NCI-H2081 (cell line): ENCODE data around the gene HYCC1.
"Not testable (repeated sequence)": the region's sequence is repeated elsewhere in the genome, so short reads cannot be mapped to it uniquely, and the experiment has no call there.

Source experiments
- DNase-seq, 2 experiments: peaks; one replicate each; lab custom pipeline; 2025; lab: John Stamatoyannopoulos, UW

Gene HYCC1

GRCh38 chr7:23013715-23014649 lies at the start of gene HYCC1:
HYCC1 (minus strand) TSS chr7:23014130; CDS start chr7:22991111, 23,019 bp downstream.
- DNase-seq: peak; percentile 99 to 100

GRCh38 chr7:23062452-23062851 lies 48.5 kb upstream of the HYCC1 start:
- no peak for DNase-seq

GRCh38 chr7:23061327-23061726 lies 47.4 kb upstream of the HYCC1 start:
- no peak for DNase-seq

- no peak for DNase-seq
Observed at GRCh38 chr7:23058408-23059096, 44.6 kb upstream of the HYCC1 start.

GRCh38 chr7:23055582-23056178 lies 41.8 kb upstream of the HYCC1 start:
- DNase-seq: peak; percentile 54 to 78

GRCh38 chr7:23051124-23051485 lies 37.2 kb upstream of the HYCC1 start:
- not testable (repeated sequence) for DNase-seq

- DNase-seq: not testable (repeated sequence)
Observed at GRCh38 chr7:23046336-23046735, 32.4 kb upstream of the HYCC1 start.

GRCh38 chr7:23045086-23045485 lies 31.2 kb upstream of the HYCC1 start:
- not testable (repeated sequence) for DNase-seq

- DNase-seq: peak; percentile 60 to 84
Observed at GRCh38 chr7:23044581-23044980, 30.7 kb upstream of the HYCC1 start.

- DNase-seq: no peak
Observed at GRCh38 chr7:23043441-23043840, 29.5 kb upstream of the HYCC1 start.

GRCh38 chr7:23039674-23040073 lies 25.7 kb upstream of the HYCC1 start:
- DNase-seq: not testable (repeated sequence)

GRCh38 chr7:23035542-23036371 lies 21.8 kb upstream of the HYCC1 start:
- DNase-seq: not testable (repeated sequence)

GRCh38 chr7:23027261-23027660 lies 13.3 kb upstream of the HYCC1 start:
- DNase-seq: no peak

- no peak for DNase-seq
Observed at GRCh38 chr7:23026164-23026563, 12.2 kb upstream of the HYCC1 start.

- DNase-seq: no peak
Observed at GRCh38 chr7:23024454-23024853, 10.5 kb upstream of the HYCC1 start.

- DNase-seq: no peak
Observed at GRCh38 chr7:23022851-23023250, 8.9 kb upstream of the HYCC1 start.

GRCh38 chr7:23022258-23022769 lies 8.4 kb upstream of the HYCC1 start:
- no peak for DNase-seq

GRCh38 chr7:23021596-23021995 lies 7.7 kb upstream of the HYCC1 start:
- no peak for DNase-seq

- no peak for DNase-seq
Observed at GRCh38 chr7:23020742-23021401, 6.9 kb upstream of the HYCC1 start.

- no peak for DNase-seq
Observed at GRCh38 chr7:23018750-23019149, 4.8 kb upstream of the HYCC1 start.

- no peak for DNase-seq
Observed at GRCh38 chr7:23017309-23017708, 3.4 kb upstream of the HYCC1 start.
